Stimulated activated CD4-positive, alpha-beta T cell treated with anti-CD3 and anti-CD28 coated beads, Interleukin-12 subunit alpha, Interleukin-12 subunit beta, amount 100 ng/mL, for 48 hours (primary cell): ENCODE measurements around the gene ADAT3.

Experiments used
- DNase-seq, 3 donors: peaks; one replicate each; pipeline ENCODE4 v3.0.0-alpha.2; 2020; ENCODE audit warnings: low read depth in 2 of 3, low spot score in 1 of 3

Gene ADAT3

DNA sequence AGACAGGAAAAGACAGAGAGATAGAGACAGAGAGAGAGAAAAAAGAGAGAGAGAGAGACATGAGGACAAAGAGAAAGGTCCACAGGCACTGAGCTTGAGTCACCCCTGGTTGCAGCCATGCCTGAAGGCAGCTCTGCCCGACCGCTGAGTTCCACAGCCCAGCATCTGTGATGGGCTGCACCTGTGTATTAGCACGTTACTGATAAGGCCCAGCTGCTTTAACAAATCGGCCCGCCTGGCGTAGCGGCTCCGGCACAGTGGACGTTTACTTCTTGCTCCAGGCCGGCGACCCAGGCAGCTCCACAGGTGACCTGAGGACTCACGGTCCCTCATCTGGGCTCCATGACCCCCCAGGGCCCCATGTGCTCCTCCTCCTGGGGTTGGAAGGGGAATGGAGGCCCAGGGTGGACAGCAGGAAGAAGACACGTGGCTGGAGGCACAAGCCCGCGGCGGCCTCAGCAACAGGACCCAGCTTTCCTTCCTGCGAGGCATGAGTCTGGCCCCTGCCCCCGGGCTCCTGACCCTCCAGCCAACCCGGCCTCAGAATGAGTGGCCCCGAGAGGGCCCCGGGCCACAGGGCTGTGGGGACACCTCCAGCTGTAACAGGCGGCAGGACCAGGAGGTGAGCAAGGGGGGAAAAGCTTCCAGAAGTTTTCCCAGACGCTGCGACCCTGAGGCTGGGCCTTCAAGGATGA is 31.9 kb downstream of the ADAT3 start:
- DNase-seq = no peak

DNA sequence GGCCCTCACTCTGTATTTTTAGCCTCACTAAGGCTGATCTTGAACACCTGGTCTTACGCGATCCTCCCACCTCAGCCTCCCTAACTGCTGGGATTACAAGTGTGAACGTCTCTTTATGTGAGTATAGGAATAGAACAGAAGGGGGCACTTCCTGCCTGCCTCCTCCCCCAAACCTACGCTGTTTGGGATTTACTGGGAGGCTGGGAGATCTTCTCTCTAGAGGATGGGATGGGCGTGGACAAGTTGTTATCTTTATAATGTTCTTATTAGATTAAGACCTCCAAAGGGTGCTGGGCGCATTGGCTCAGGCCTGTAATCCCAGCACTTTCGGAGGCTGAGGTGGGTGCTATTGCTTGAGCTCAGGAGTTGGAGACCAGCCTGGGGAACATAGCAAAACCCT is 32.9 kb downstream of the ADAT3 start:
- DNase-seq = no peak

DNA sequence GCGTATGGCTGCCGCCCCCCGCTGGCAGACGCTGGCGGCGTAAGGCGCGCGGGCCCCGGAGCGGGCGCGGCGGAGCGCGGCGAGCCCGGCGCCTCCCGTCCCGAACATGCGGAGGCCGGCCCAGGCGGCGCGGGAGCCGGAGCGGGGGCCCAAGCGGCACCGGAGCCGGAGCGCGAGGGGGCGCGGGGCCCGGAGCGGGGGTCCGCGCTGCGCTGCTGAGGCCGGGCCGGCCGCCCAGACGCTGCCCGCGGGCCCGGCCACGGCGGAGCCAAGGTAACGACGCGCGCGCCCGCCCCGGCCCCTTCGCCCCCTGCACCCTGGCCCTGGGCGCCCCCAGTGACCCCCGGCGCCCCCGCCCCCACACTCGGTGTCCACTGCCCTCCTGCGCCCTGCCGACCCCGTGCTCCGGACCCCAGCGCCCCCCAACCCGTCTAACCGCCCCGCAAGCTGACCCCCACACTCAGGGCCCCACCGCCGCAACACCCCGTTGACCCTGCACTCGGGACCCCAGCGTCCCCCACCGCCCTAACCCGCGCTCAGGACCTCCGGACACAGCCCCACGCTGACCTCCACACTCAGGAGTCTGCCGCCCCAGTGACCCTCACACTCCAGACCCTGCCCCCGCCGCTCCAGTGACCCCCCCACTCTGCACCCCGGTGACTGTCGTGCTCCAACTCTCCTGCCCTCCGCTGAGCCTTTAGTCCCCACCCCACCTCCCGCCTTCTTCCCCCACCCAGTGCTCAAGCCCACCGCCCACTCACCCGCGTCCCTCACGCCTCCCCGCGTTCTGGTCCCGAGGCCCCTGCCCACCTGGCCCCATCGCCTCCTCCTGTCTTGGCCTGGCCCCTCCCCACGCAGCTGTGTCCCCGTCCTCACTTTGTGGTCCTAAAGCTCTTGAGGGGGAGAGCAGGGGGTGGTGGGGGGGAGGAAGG is 36.2 kb downstream of the ADAT3 start, which contains the start of gene CSNK1G2:
CSNK1G2 (plus strand) TSS at position 27 of the 932 bp plus-strand sequence. CDS start 28,601 bp downstream, outside the sequence.
- DNase-seq = no peak

DNA sequence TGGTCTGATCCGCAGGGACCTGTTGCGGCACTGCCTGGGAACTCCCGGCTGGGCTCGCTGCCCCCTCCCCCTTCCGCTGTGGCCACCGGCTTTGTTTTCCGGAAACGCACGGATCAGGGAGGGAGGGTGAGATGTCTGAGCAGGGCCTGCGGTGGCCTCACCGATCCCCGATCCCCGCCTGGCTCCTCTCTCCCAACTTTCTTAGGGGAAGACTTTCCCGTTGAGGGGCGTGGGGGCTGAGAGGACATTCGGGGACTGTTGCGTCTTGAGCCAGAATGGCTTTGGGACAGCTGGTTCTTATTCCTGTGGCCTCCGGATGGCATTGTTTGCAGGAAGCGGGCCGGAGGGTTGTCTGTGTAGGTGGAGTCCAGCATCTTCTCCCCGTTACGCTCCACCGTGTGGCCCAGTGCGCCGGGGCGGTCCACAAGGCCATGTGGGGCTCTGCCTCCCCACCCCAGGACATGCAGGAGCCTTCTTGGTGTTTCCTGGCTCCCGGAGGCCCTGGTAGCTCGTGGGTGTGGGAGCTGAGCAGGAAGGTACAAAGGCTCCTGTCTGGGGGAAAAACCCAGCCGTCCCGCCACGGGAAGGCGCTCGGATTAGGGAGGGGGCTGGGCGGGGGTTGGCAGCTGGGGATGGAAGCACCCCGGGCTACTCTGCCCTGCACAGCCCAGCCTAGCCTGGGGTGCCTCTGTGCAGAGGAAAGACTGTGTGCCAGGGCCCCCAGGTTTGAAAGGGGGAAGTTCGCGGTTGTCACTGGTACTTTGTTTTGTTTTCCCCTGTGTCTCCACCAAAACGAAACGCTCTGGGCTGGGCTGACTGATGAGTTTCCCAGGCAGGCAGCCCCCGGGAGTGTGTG is 37.1 kb downstream of the ADAT3 start:
- DNase-seq = peak in 2 of 3 donors; percentile 63 to 69

- no peak for DNase-seq
These were observed 37.8 kb downstream of the ADAT3 start for GRCh38 chr19:1942934-1943555.

DNA sequence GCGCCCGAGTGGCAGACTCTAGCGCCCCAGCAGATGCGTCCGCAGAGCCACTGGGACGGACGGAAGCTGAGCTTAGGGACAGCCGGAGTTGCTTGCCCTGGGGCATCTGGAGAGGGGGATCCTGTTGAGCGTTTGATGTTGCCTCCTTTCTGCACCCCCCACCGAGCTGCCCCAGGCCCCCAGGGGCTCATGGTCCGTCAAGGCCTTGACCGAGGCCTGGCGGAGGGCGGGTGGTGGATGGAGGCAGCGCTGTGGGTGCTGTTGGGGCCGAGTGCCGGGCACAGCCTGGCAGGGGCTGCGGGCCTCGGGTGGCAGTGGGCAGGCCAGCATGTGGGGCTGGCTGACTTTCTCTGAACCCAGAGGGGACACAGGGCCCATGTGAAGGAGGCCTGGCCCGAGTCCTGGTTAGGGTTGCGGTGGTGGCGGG is 38.5 kb downstream of the ADAT3 start:
- DNase-seq = no peak

GRCh38 chr19:1944088-1944915 is 39.1 kb downstream of the ADAT3 start:
- DNase-seq = no peak

- DNase-seq = no peak
These were observed 39.8 kb downstream of the ADAT3 start for GRCh38 chr19:1944916-1945561.

GRCh38 chr19:1945899-1946298 is 40.7 kb downstream of the ADAT3 start:
- DNase-seq = no peak

DNA sequence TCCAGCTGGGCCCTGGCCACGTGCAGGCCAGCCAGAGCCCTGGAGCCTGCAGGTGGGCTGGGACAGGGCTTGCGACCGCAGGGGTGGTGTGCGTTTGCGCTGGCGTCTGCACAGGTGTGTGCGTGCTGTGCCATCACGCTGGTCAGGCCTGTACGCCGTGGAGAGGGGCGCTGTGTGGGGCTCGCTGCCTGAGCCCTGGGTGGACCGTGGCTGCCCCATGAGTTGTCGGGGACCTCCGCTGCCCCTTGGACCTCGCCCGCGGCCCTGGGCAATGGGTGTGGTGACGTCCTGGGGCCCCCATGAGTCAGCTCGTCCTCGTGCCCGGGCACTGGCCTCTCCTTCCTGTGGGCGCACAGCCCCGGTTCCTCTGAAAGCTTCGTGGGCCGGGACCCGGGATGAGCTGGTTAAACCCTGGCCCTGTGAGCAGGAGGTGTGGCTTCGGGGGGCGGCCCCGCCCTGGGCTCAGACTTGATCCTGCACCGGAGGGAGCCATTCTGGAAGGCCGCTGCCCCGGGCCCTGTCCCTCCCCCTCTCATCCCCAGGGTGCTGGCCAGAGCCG is 42.5 kb downstream of the ADAT3 start:
- no peak for DNase-seq

DNA sequence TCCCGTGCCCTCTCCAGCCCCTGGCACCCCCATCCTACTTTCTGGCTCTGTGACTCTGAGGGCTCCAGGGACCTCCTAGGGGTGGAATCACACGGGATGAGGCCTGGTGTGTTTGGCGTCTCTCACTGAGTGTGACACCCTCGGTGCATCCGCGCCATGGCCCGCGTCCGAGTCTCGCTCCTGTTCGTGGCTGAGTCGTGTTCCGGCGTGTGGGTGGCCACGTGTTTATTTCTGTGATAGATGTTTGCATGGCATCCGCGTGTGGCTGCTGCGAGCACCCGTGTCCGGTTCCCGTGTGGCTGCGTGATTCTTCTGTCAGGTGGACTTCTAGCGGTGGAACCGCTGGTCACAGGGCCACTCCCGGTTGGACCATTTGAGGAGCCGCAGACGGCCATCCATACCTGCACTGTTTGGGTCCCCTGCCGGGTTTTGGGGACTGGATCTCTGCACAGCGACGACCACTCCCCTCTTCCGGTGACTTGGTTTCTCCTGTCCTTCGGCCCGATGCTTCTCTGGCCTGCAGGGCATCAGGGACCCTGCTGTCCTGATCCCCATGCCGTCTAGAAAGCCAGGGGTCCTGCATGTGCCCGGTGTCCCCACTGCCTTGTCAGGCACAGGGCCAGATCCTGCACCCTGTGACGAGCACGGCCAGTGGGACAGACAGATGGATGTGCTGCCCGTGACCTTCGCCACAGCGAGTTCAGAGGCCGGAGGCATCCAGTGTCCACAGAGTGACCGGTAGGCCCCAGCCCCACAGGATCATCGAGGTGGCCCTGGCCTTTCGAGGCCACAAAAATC is 44.3 kb downstream of the ADAT3 start:
- no peak for DNase-seq

DNA sequence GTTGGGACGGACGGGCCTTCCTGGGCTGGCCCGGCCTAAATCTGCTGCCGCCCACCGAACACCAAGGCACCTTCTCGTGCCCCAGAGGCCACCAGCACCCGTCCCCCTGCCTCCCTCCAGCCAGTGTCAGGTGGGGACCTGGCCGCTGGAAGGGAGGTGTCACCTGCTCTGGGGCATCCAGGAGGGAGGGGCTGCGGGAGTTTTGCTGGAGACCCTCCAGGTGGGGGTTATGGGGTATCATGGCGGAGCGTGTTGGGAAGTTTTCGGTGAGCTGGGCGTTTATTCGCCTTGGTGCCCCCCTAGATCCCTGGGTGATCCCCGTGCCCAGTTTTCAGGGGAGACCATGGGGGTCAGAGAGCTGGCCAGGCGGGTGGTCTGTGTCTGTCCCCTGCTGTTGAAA is 45.4 kb downstream of the ADAT3 start:
- DNase-seq = no peak

GRCh38 chr19:1952635-1953034 is 47.4 kb downstream of the ADAT3 start:
- DNase-seq = no peak

DNA sequence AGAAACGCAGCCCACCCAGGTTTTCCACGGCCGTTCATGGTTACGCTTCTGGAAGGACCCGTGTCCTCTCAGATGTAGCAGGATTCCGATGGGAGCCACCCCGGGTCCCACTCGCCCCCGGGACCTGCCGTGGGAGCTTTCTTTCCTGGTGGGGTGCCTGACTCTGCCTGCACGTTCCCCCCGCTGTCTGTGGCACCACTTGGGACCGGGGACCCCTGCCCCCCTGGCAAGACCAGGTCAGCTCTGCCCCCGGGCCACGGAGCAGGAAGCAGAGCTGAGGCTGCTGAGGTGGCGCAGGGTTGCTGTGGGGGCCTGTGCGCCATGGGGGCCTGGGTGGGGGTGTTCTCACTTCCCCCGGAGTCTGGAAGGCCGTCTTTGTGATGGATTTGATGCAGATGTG is 47.8 kb downstream of the ADAT3 start:
- DNase-seq = no peak

- no peak for DNase-seq
These were observed 48.4 kb downstream of the ADAT3 start for GRCh38 chr19:1953441-1954094.

DNA sequence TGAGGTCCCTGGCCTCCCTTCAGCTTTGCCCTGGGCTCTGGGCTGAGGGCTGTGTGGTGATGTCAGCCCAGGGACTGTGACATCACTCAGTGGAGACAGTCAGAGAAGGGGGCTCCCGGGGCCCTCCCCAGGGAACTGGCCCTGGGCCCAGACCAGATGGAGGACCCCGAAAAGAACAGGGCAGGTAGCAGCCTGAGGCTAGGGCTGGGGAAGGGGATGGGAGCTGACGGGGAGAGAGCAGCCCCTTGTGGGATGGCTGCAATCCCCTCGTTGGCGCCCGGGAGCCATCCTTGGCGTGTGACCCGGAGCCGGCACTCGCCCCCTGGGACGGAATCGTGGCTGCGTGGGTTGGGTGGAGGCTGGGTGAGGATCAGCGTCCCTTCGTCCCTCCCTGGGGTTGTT is 49.3 kb downstream of the ADAT3 start:
- no peak for DNase-seq

- no peak for DNase-seq
These were observed 50.2 kb downstream of the ADAT3 start for GRCh38 chr19:1955171-1956121.
